Lung microvascular endothelial cell (primary cell): ENCODE data around the gene ZWINT. TPM values are rescaled to one million over a fixed set of nuclear protein-coding genes. Genes with fewer than 3 reads are reported as not detected.

Source experiments
- DNase-seq, 2 donors: peaks; one replicate each; pipeline versions ENCODE4 v3.0.0 to v3.0.0-alpha.2; 2010; ENCODE audit warnings: low read depth in 2 of 2
- total RNA-seq: library from RNA; depleted of rRNA; stranded (reverse); fragments of >200 nt; gene quantifications from 2 replicates; pipeline ENCODE4 v1.2.1, GENCODE V29; 2014

The ZWINT gene
- 7.7 and 23.8 TPM in 2 replicates for total RNA-seq

GRCh38 chr10:56360967-56361612 is at the start of gene ZWINT:
TSS of gene ZWINT (minus strand) at chr10:56361259. CDS start at chr10:56361236, 23 bp downstream.
- DNase-seq, result peak; percentile 97 to 98

GRCh38 chr10:56383806-56384205 is 22.7 kb upstream of the ZWINT start:
- DNase-seq, result no peak

GRCh38 chr10:56370217-56371113 is 9.4 kb upstream of the ZWINT start:
- DNase-seq, result no peak

- no peak for DNase-seq
These were observed 484 bp downstream of the ZWINT start for GRCh38 chr10:56360583-56360966.

GRCh38 chr10:56359837-56360236 is 1.2 kb downstream of the ZWINT start:
- DNase-seq, result no peak

GRCh38 chr10:56357018-56357417 is 4.0 kb downstream of the ZWINT start:
- no peak for DNase-seq

- no peak for DNase-seq
These were observed 9.0 kb downstream of the ZWINT start for GRCh38 chr10:56351909-56352630.

GRCh38 chr10:56349611-56350010 is 11.4 kb downstream of the ZWINT start:
- DNase-seq, result no peak

GRCh38 chr10:56348101-56348500 is 13.0 kb downstream of the ZWINT start:
- DNase-seq, result no peak

- peak in 1 of 2 donors; percentile 31 for DNase-seq
These were observed 14.1 kb downstream of the ZWINT start for GRCh38 chr10:56346845-56347415.

- no peak for DNase-seq
These were observed 19.4 kb downstream of the ZWINT start for GRCh38 chr10:56341612-56342011.

GRCh38 chr10:56329961-56330360 is 31.1 kb downstream of the ZWINT start:
- no peak for DNase-seq

- no peak for DNase-seq
These were observed 33.9 kb downstream of the ZWINT start for GRCh38 chr10:56327118-56327517.

- no peak for DNase-seq
These were observed 41.7 kb downstream of the ZWINT start for GRCh38 chr10:56319386-56319785.

GRCh38 chr10:56318816-56319215 is 42.2 kb downstream of the ZWINT start:
- no peak for DNase-seq

GRCh38 chr10:56317603-56318002 is 43.5 kb downstream of the ZWINT start:
- no peak for DNase-seq

- DNase-seq, result no peak
These were observed 44.5 kb downstream of the ZWINT start for GRCh38 chr10:56316603-56317002.
